H9 (cell line): Measurements from ENCODE around the gene AMT. TPM values are rescaled to one million over a fixed set of nuclear protein-coding genes. Genes with fewer than 3 reads are reported as not detected.

Experiments used
- DNase-seq: peaks from one replicate; pipeline ENCODE4 v3.0.0-alpha.2; 2017
- H2AFZ ChIP-seq: one replicate; pipeline ENCODE4 v1.6.1; 2013; ENCODE audit warnings: mild to moderate bottlenecking, low read length, control low read depth, moderate library complexity
- H2AK5ac ChIP-seq: 2 replicates; pipeline ENCODE4 v1.6.1; 2013; ENCODE audit warnings: low read length, control low read depth, mixed read lengths; ENCODE audit not compliant: insufficient read length
- H2BK120ac ChIP-seq: one replicate; pipeline ENCODE4 v1.6.1; 2013; ENCODE audit warnings: low read depth, mild to moderate bottlenecking, low read length, control low read depth, inconsistent platforms; ENCODE audit not compliant: poor library complexity, severe bottlenecking
- H2BK12ac ChIP-seq: 2 replicates; pipeline ENCODE4 v1.6.1; 2013; ENCODE audit warnings: low read length, control low read depth, mixed read lengths, low read depth; ENCODE audit not compliant: insufficient read length
- H2BK15ac ChIP-seq: 2 replicates; pipeline ENCODE4 v1.6.1; 2013; ENCODE audit warnings: low read depth, low read length, control low read depth
- H2BK20ac ChIP-seq: one replicate; pipeline ENCODE4 v1.6.1; 2013; ENCODE audit warnings: low read depth, mild to moderate bottlenecking, low read length, control low read depth, inconsistent platforms; ENCODE audit not compliant: poor library complexity, severe bottlenecking
- H2BK5ac ChIP-seq: 2 replicates; pipeline ENCODE4 v1.6.1; 2013; ENCODE audit warnings: low read length, control low read depth, mixed read lengths; ENCODE audit not compliant: insufficient read length
- H3K14ac ChIP-seq: 2 replicates; pipeline ENCODE4 v1.6.1; 2013; ENCODE audit warnings: low read length, control low read depth; ENCODE audit not compliant: insufficient read depth
- H3K18ac ChIP-seq: 2 replicates; pipeline ENCODE4 v1.6.1; 2013; ENCODE audit warnings: low read depth, mild to moderate bottlenecking, mixed read lengths, low read length, control low read depth; ENCODE audit not compliant: insufficient read length
- H3K23ac ChIP-seq: 2 replicates; pipeline ENCODE4 v1.6.1; 2013; ENCODE audit warnings: low read length, control low read depth, mixed read lengths, low read depth; ENCODE audit not compliant: insufficient read length
- H3K23me2 ChIP-seq: 2 replicates; pipeline ENCODE4 v1.6.1; 2013; ENCODE audit warnings: low read depth, mild to moderate bottlenecking, mixed read lengths, low read length, control low read depth; ENCODE audit not compliant: insufficient read length, poor library complexity, severe bottlenecking
- H3K27ac ChIP-seq: 2 replicates; pipeline ENCODE4 v1.5.1; 2013; ENCODE audit warnings: low read length, control low read depth, mixed read lengths, low read depth; ENCODE audit not compliant: insufficient read length
- H3K27me3 ChIP-seq: 2 replicates; pipeline ENCODE4 v1.6.1; 2013; ENCODE audit warnings: low read length, control low read depth, inconsistent platforms; ENCODE audit not compliant: insufficient read depth
- H3K4ac ChIP-seq: 2 replicates; pipeline ENCODE4 v1.6.1; 2013; ENCODE audit warnings: low read depth, mild to moderate bottlenecking, control low read depth, inconsistent platforms, low read length, moderate library complexity
- H3K4me1 ChIP-seq: 2 replicates; pipeline ENCODE4 v1.6.1; 2013; ENCODE audit warnings: low read length, control low read depth, inconsistent platforms; ENCODE audit not compliant: insufficient read depth
- H3K4me2 ChIP-seq: 2 replicates; pipeline ENCODE4 v1.6.1; 2013; ENCODE audit warnings: low read length, control low read depth, mixed read lengths; ENCODE audit not compliant: insufficient read length, insufficient read depth
- H3K56ac ChIP-seq: 2 replicates; pipeline ENCODE4 v1.6.1; 2013; ENCODE audit warnings: low read depth, mild to moderate bottlenecking, mixed read lengths, low read length, control low read depth; ENCODE audit not compliant: insufficient read length
- H3K79me1 ChIP-seq: 2 replicates; pipeline ENCODE4 v1.6.1; 2013; ENCODE audit warnings: low read depth, mild to moderate bottlenecking, moderate library complexity, low read length, control low read depth, inconsistent platforms; ENCODE audit not compliant: insufficient read depth, poor library complexity, severe bottlenecking
- H3K79me2 ChIP-seq: 2 replicates; pipeline ENCODE4 v1.6.1; 2013; ENCODE audit warnings: low read length, control low read depth, inconsistent platforms; ENCODE audit not compliant: insufficient read depth
- H3K9ac ChIP-seq: 2 replicates; pipeline ENCODE4 v1.6.1; 2013; ENCODE audit warnings: low read length, control low read depth, mixed read lengths; ENCODE audit not compliant: insufficient read length; ENCODE audit errors: extremely low read depth
- H3K9me3 ChIP-seq: one replicate; pipeline ENCODE4 v1.6.1; 2013; ENCODE audit warnings: low read depth, low read length, inconsistent platforms; ENCODE audit not compliant: control insufficient read depth
- H3T11ph ChIP-seq: one replicate; pipeline ENCODE4 v1.6.1; 2013; ENCODE audit warnings: mild to moderate bottlenecking, low read length, control low read depth, inconsistent platforms
- H4K20me1 ChIP-seq: one replicate; pipeline ENCODE4 v1.6.1; 2013; ENCODE audit not compliant: control insufficient read depth, insufficient read length, insufficient read depth
- H4K5ac ChIP-seq: 2 replicates; pipeline ENCODE4 v1.6.1; 2013; ENCODE audit warnings: low read depth, mild to moderate bottlenecking, mixed read lengths, low read length, control low read depth; ENCODE audit not compliant: insufficient read length
- H4K8ac ChIP-seq: replicated peaks from 2 replicates; pipeline ENCODE4 v1.6.1; 2013; ENCODE audit warnings: low read length, control low read depth, mixed read lengths, low read depth; ENCODE audit not compliant: insufficient read length
- H4K91ac ChIP-seq: 2 replicates; pipeline ENCODE4 v1.6.1; 2013; ENCODE audit warnings: low read depth, mild to moderate bottlenecking, moderate library complexity, mixed read lengths, low read length, control low read depth; ENCODE audit not compliant: insufficient read length
- H3K27ac Mint-ChIP-seq, 3 experiments: 2 replicates in 2 of 3; 3 replicates in 1 of 3; pipeline ENCODE4 v1.8.0; 2020 to 2021; ENCODE audit warnings: mixed read lengths in 3 of 3, mild to moderate bottlenecking in 1 of 3, moderate library complexity in 1 of 3
- H3K27me3 Mint-ChIP-seq: 2 replicates; pipeline ENCODE4 v1.8.0; 2021; ENCODE audit warnings: low read depth, mild to moderate bottlenecking, moderate library complexity, mixed read lengths
- H3K36me3 Mint-ChIP-seq, 3 experiments: 2 replicates in 2 of 3; 3 replicates in 1 of 3; pipeline ENCODE4 v1.8.0; 2020 to 2021; ENCODE audit warnings: low read depth in 3 of 3, mixed read lengths in 3 of 3; ENCODE audit not compliant: insufficient read depth in 1 of 3
- H3K4me1 Mint-ChIP-seq, 2 experiments: 2 replicates each; pipeline ENCODE4 v1.8.0; 2020; ENCODE audit warnings: mixed read lengths in 2 of 2
- H3K4me3 Mint-ChIP-seq, 2 experiments: 2 replicates in 1 of 2; 3 replicates in 1 of 2; pipeline ENCODE4 v1.8.0; 2020 to 2021; ENCODE audit warnings: mild to moderate bottlenecking in 2 of 2, mixed read lengths in 2 of 2, moderate library complexity in 1 of 2
- H3K9me3 Mint-ChIP-seq, 2 experiments: 2 replicates in 1 of 2; 3 replicates in 1 of 2; pipeline ENCODE4 v1.8.0; 2020; ENCODE audit warnings: mild to moderate bottlenecking in 2 of 2, mixed read lengths in 2 of 2, moderate library complexity in 1 of 2
- WGBS: extraction: QIAGEN DNeasy Blood & Tissue Kit; methylation state at CpG from one replicate; pipeline ENCODE4 v1.1.7; 2013; ENCODE audit warnings: missing lambda C conversion rate, low lambda C conversion rate, mixed read lengths; ENCODE audit not compliant: insufficient read length; ENCODE audit errors: extremely low coverage; 5-methylcytosine and 5-hydroxymethylcytosine counted together
- total RNA-seq: library from RNA; stranded (reverse); gene quantifications from 2 replicates; pipeline ENCODE4 v1.2.1, GENCODE V29; 2021
- TF ChIP-seq, protein P1 (sequence below): fragments of 200-600 bp; sonication (generic); conservative IDR thresholded peaks from 3 replicates; pipeline ENCODE4 v1.8.0; 2021; ENCODE audit warnings: antibody characterized with exemption, mild to moderate bottlenecking

The AMT gene
- total RNA-seq, 1 experiment from 2014 or later = 41.2 TPM

GRCh38 chr3:49413338-49413734 is 8.9 kb downstream of the AMT start:
- peaks cover 28% of the 10 kb centered on the region; the same call in 1 of the 2 replicates for H3K79me2 ChIP-seq
- H3K14ac ChIP-seq = no peak overlapping the region
- no peak overlapping the region for H2BK20ac ChIP-seq
- no peak overlapping the region for H3K27ac ChIP-seq
- Mint-ChIP-seq H3K27ac (no peak overlapping the region; a peak in 2 of 7 replicates), H3K4me1 (peaks cover 36 to 40% of the 10 kb centered on the region in 2 experiments), H3K4me3 (peak overlapping the region; percentile 93 to 94; a peak in 4 of 5 replicates), H3K27me3 (no peaks in the 10 kb centered on the region), H3K9me3 (no peaks in the 10 kb centered on the region; a peak in 1 of 5 replicates), H3K36me3 (peaks cover 4 to 32% (median 22%) of the 10 kb centered on the region in 3 experiments; a peak in 5 of 7 replicates)
- peaks cover 4% of the 10 kb centered on the region for H3K23me2 ChIP-seq
- no peak overlapping the region for H3K18ac ChIP-seq
- H3K23ac ChIP-seq = no peak overlapping the region
- no peak overlapping the region for H2BK120ac ChIP-seq
- TF ChIP-seq, protein P1, sequence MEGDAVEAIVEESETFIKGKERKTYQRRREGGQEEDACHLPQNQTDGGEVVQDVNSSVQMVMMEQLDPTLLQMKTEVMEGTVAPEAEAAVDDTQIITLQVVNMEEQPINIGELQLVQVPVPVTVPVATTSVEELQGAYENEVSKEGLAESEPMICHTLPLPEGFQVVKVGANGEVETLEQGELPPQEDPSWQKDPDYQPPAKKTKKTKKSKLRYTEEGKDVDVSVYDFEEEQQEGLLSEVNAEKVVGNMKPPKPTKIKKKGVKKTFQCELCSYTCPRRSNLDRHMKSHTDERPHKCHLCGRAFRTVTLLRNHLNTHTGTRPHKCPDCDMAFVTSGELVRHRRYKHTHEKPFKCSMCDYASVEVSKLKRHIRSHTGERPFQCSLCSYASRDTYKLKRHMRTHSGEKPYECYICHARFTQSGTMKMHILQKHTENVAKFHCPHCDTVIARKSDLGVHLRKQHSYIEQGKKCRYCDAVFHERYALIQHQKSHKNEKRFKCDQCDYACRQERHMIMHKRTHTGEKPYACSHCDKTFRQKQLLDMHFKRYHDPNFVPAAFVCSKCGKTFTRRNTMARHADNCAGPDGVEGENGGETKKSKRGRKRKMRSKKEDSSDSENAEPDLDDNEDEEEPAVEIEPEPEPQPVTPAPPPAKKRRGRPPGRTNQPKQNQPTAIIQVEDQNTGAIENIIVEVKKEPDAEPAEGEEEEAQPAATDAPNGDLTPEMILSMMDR = no peak
- no peak overlapping the region for H2BK5ac ChIP-seq
- no peak overlapping the region for H4K91ac ChIP-seq
- H4K8ac ChIP-seq = no peak overlapping the region
- no peak overlapping the region for H3T11ph ChIP-seq
- H2BK12ac ChIP-seq = no peak overlapping the region
- no peak overlapping the region for H3K4ac ChIP-seq
- no peaks in the 10 kb centered on the region; the same call in 1 of the 2 replicates for H3K4me1 ChIP-seq
- H2AFZ ChIP-seq = no peak overlapping the region
- peak overlapping the region; percentile 60 for H3K4me2 ChIP-seq
- no peak overlapping the region for H3K9ac ChIP-seq
- no CpG with 5 or more reads among the region's 6 CpGs for WGBS
- H4K20me1 ChIP-seq = no peaks in the 10 kb centered on the region
- no peaks in the 10 kb centered on the region for H3K9me3 ChIP-seq
- no peaks in the 10 kb centered on the region for H3K79me1 ChIP-seq
- no peak overlapping the region for H4K5ac ChIP-seq
- no peak overlapping the region for H3K56ac ChIP-seq
- no peak overlapping the region for H2BK15ac ChIP-seq
- DNase-seq = no peak
- H2AK5ac ChIP-seq = no peak overlapping the region
- no peaks in the 10 kb centered on the region for H3K27me3 ChIP-seq
